Liver (tissue), 9 donors: ENCODE results near the gene DPP4. TPM values are rescaled to one million over a fixed set of nuclear protein-coding genes. Genes with fewer than 3 reads are reported as not detected.

Experiments used
- DNase-seq: peaks from one replicate; pipeline ENCODE4 v3.0.0-alpha.2; 2017; ENCODE audit warnings: low spot score
- H3K27ac ChIP-seq, 2 donors: one replicate each; pipeline ENCODE4 v1.7.0; 2013; ENCODE audit warnings: inconsistent platforms in 2 of 2, low read length in 2 of 2, control low read depth in 1 of 2, low read depth in 1 of 2, mild to moderate bottlenecking in 1 of 2
- H3K27me3 ChIP-seq, 4 donors: one replicate each; pipeline versions ENCODE4 v1.6.1 to v1.7.0; 2013; ENCODE audit warnings: low read length in 3 of 4, inconsistent platforms in 1 of 4, mild to moderate bottlenecking in 1 of 4, moderate library complexity in 1 of 4; ENCODE audit not compliant: control insufficient read depth in 4 of 4, insufficient read depth in 4 of 4
- H3K36me3 ChIP-seq, 4 donors: one replicate each; pipeline versions ENCODE4 v1.6.1 to v1.7.0; 2013; ENCODE audit warnings: low read length in 3 of 4, mild to moderate bottlenecking in 3 of 4, low read depth in 1 of 4, moderate library complexity in 1 of 4; ENCODE audit not compliant: control insufficient read depth in 4 of 4, insufficient read depth in 3 of 4
- H3K4me1 ChIP-seq, 4 donors: one replicate each; pipeline versions ENCODE4 v1.6.1 to v1.7.0; 2013; ENCODE audit warnings: low read length in 3 of 4, mild to moderate bottlenecking in 3 of 4, moderate library complexity in 1 of 4; ENCODE audit not compliant: control insufficient read depth in 4 of 4, insufficient read depth in 4 of 4
- H3K4me3 ChIP-seq, 3 donors: one replicate each; pipeline versions ENCODE4 v1.6.1 to v1.7.0; 2013; ENCODE audit warnings: low read length in 3 of 3, control low read depth in 1 of 3, low read depth in 1 of 3, mild to moderate bottlenecking in 1 of 3
- H3K9ac ChIP-seq, 2 donors: one replicate each; pipeline ENCODE4 v1.7.0; 2013; ENCODE audit warnings: low read length in 2 of 2, mild to moderate bottlenecking in 2 of 2, moderate library complexity in 2 of 2, control low read depth in 1 of 2, low read depth in 1 of 2
- H3K9me3 ChIP-seq, 4 donors: one replicate each; pipeline versions ENCODE4 v1.6.1 to v1.7.0; 2013; ENCODE audit warnings: low read length in 3 of 4; ENCODE audit not compliant: control insufficient read depth in 4 of 4
- EGR1 ChIP-seq, 2 donors: IDR thresholded peaks; 2 replicates each; pipeline ENCODE4 v1.6.1; 2016 to 2018; ENCODE audit warnings: antibody characterized with exemption in 2 of 2, low read depth in 2 of 2
- FOXA1 ChIP-seq: IDR thresholded peaks from 2 replicates; pipeline ENCODE4 v1.6.1; 2016; ENCODE audit warnings: antibody characterized with exemption
- FOXA2 ChIP-seq: IDR thresholded peaks from 2 replicates; pipeline ENCODE4 v1.6.1; 2016; ENCODE audit warnings: antibody characterized with exemption
- GABPA ChIP-seq, 2 donors: IDR thresholded peaks in 1 of 2; conservative IDR thresholded peaks in 1 of 2; 2 replicates each; pipeline ENCODE4 v1.6.1; 2016; ENCODE audit warnings: antibody characterized with exemption in 2 of 2, mild to moderate bottlenecking in 1 of 2, moderate library complexity in 1 of 2
- HNF4A ChIP-seq, 2 donors: conservative IDR thresholded peaks; 2 replicates each; pipeline ENCODE4 v1.6.1; 2016; ENCODE audit warnings: antibody characterized with exemption in 2 of 2, mild to moderate bottlenecking in 2 of 2
- HNF4G ChIP-seq: IDR thresholded peaks from 2 replicates; pipeline ENCODE4 v1.6.1; 2016; ENCODE audit warnings: antibody characterized with exemption
- NR2F2 ChIP-seq: IDR thresholded peaks from 2 replicates; pipeline ENCODE4 v1.6.1; 2016; ENCODE audit warnings: antibody characterized with exemption
- REST ChIP-seq: IDR thresholded peaks from 2 replicates; pipeline ENCODE4 v1.6.1; 2016; ENCODE audit warnings: antibody characterized with exemption, mild to moderate bottlenecking
- RXRA ChIP-seq, 2 donors: IDR thresholded peaks; 2 replicates each; pipeline ENCODE4 v1.6.1; 2017 to 2018; ENCODE audit warnings: antibody characterized with exemption in 2 of 2, mild to moderate bottlenecking in 1 of 2
- SP1 ChIP-seq: IDR thresholded peaks from 2 replicates; pipeline ENCODE4 v1.6.1; 2018; ENCODE audit warnings: antibody characterized with exemption, mild to moderate bottlenecking
- TAF1 ChIP-seq: conservative IDR thresholded peaks from 2 replicates; pipeline ENCODE4 v1.6.1; 2016; ENCODE audit warnings: antibody characterized with exemption, mild to moderate bottlenecking
- YY1 ChIP-seq: IDR thresholded peaks from 2 replicates; pipeline ENCODE4 v1.6.1; 2016; ENCODE audit warnings: antibody characterized with exemption, mild to moderate bottlenecking
- WGBS: extraction: QIAGEN DNeasy Blood & Tissue Kit; methylation state at CpG from one replicate; pipeline ENCODE4 v1.1.7; 2013; 5-methylcytosine and 5-hydroxymethylcytosine counted together
- polyA plus RNA-seq, 2 donors: library from polyadenylated mRNA; stranded (reverse) in 1 of 2; unstranded in 1 of 2; fragments of 200-250 nt in 1 of 2; fragments of >200 nt in 1 of 2; fragmentation: Nextera tagmentation in 1 of 2; extraction: Ambion mirVana in 1 of 2; gene quantifications; one replicate each; pipeline versions ENCODE4 v1.2.1 to v1.2.3, GENCODE V29; 2013 to 2015
- total RNA-seq, 2 donors: library from RNA; depleted of rRNA; stranded (reverse); fragments of >200 nt; gene quantifications; one replicate each; pipeline ENCODE4 v1.2.3, GENCODE V29; 2014
- TF ChIP-seq, protein P1 (sequence below): IDR thresholded peaks from 2 replicates; pipeline ENCODE4 v1.6.1; 2016; ENCODE audit warnings: antibody characterized with exemption
- TF ChIP-seq, protein P2 (sequence below): IDR thresholded peaks from 2 replicates; pipeline ENCODE4 v1.6.1; 2016; ENCODE audit warnings: antibody characterized with exemption
- TF ChIP-seq, protein P3 (sequence below): fragments of 150-350 bp; IDR thresholded peaks from 2 replicates; pipeline ENCODE4 v1.5.1; 2017; ENCODE audit warnings: improper control_type of control experiment, low read depth, low read length; ENCODE audit not compliant: missing input control
- TF ChIP-seq, protein P4 (sequence below): IDR thresholded peaks from 2 replicates; pipeline ENCODE4 v1.6.1; 2016; ENCODE audit warnings: antibody characterized with exemption
- donor health status: healthy.
- donor health status: healthy.
- donor health status: healthy.
- donor health status: healthy.
- donor health status: healthy.

DPP4 gene
- total and polyA plus RNA-seq, 4 donors, result 9.6 to 30.1 (median 13.5) TPM

DNA sequence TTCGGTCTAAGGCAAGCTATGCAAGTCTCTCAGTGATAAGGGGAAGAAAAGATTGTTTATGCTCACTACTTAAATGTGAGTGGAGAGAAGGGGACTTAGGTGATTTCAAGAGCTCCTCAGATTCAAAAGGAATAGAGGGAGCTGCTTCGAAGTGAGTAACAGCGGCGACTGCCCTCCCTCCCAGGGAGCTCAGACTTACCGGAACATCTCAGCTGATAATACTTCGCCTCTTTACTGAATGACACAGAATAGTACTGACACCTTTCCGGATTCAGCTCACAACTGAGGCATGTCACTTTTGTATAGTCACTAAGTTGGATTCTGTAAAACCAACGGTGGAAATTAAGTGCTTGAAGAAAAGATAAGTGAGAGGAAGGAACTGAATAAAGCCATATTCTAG is 55.5 kb downstream of the DPP4 start:
- Histone ChIP-seq H3K36me3 (peaks cover 0 to 7% (median 3%) of the 10 kb centered on the region in 4 donors), H3K27me3 (no peaks in the 10 kb centered on the region), H3K4me3 (no peak overlapping the region), H3K27ac (no peak overlapping the region), H3K4me1 (peaks cover 6 to 18% (median 14%) of the 10 kb centered on the region in 4 donors), H3K9ac (no peak overlapping the region), H3K9me3 (no peaks in the 10 kb centered on the region)
- WGBS, result 92% methylated on average over 8 of the region's 8 CpGs
- no peak for DNase-seq
- TF ChIP-seq, protein P1, sequence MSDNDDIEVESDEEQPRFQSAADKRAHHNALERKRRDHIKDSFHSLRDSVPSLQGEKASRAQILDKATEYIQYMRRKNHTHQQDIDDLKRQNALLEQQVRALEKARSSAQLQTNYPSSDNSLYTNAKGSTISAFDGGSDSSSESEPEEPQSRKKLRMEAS, result no peak

DNA sequence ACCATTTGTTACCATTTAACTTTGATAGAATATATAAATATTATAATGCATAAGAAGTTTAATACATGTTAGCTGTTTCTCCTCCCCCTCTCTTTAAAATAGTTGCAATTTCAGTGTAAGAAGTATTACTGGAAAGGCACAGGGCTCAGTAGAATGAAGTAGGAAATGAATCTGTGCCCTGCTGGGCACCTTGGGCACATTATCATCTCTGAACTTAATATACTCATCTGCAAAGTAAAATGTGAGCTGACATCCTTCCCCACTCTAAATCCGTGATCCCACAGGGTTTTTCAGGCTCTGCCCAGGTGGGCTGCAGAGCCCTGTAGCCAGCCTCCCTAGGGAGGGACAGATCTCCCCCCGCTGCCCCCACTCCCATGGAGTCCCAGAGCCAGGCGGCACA is 56.8 kb downstream of the DPP4 start:
- no peaks in the 10 kb centered on the region for H3K27me3 ChIP-seq
- H3K9ac ChIP-seq, result no peak overlapping the region
- H3K4me1 ChIP-seq, result peaks cover 2 to 7% (median 4%) of the 10 kb centered on the region in 4 donors
- no peak overlapping the region for H3K4me3 ChIP-seq
- no peaks in the 10 kb centered on the region for H3K9me3 ChIP-seq
- H3K27ac ChIP-seq, result no peak overlapping the region
- peaks cover 0 to 7% (median 3%) of the 10 kb centered on the region in 4 donors for H3K36me3 ChIP-seq
- DNase-seq, result no peak
- 98% methylated on average over 3 of the region's 3 CpGs for WGBS
- TF ChIP-seq SP1, result no peak
- TF ChIP-seq FOXA1, result no peak
- no peak for TF ChIP-seq YY1
- TF ChIP-seq, protein P1, result no peak
- no peak for TF ChIP-seq NR2F2
- TF ChIP-seq, protein P2, sequence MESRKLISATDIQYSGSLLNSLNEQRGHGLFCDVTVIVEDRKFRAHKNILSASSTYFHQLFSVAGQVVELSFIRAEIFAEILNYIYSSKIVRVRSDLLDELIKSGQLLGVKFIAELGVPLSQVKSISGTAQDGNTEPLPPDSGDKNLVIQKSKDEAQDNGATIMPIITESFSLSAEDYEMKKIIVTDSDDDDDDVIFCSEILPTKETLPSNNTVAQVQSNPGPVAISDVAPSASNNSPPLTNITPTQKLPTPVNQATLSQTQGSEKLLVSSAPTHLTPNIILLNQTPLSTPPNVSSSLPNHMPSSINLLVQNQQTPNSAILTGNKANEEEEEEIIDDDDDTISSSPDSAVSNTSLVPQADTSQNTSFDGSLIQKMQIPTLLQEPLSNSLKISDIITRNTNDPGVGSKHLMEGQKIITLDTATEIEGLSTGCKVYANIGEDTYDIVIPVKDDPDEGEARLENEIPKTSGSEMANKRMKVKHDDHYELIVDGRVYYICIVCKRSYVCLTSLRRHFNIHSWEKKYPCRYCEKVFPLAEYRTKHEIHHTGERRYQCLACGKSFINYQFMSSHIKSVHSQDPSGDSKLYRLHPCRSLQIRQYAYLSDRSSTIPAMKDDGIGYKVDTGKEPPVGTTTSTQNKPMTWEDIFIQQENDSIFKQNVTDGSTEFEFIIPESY, result no peak
- TF ChIP-seq HNF4G, result no peak
- no peak for TF ChIP-seq TAF1
- TF ChIP-seq GABPA (IDR thresholded peaks at IDR 0.05 in 1 of 2, conservative IDR thresholded peaks at IDR 0.05 in 1 of 2), result no peak
- no peak for TF ChIP-seq RXRA (IDR thresholded peaks at IDR 0.05)
- TF ChIP-seq HNF4A (conservative IDR thresholded peaks at IDR 0.05), result no peak
- TF ChIP-seq, protein P3, sequence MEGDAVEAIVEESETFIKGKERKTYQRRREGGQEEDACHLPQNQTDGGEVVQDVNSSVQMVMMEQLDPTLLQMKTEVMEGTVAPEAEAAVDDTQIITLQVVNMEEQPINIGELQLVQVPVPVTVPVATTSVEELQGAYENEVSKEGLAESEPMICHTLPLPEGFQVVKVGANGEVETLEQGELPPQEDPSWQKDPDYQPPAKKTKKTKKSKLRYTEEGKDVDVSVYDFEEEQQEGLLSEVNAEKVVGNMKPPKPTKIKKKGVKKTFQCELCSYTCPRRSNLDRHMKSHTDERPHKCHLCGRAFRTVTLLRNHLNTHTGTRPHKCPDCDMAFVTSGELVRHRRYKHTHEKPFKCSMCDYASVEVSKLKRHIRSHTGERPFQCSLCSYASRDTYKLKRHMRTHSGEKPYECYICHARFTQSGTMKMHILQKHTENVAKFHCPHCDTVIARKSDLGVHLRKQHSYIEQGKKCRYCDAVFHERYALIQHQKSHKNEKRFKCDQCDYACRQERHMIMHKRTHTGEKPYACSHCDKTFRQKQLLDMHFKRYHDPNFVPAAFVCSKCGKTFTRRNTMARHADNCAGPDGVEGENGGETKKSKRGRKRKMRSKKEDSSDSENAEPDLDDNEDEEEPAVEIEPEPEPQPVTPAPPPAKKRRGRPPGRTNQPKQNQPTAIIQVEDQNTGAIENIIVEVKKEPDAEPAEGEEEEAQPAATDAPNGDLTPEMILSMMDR, result no peak
- TF ChIP-seq, protein P4, sequence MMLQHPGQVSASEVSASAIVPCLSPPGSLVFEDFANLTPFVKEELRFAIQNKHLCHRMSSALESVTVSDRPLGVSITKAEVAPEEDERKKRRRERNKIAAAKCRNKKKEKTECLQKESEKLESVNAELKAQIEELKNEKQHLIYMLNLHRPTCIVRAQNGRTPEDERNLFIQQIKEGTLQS, result no peak
- no peak for TF ChIP-seq FOXA2
- TF ChIP-seq REST, result no peak
- TF ChIP-seq EGR1 (IDR thresholded peaks at IDR 0.05; ENCODE audit: low read depth in 2 of 2), result no peak
